Loucy (cell line): ENCODE measurements around the gene PMEL.

ENCODE experiments used
- CTCF ChIP-seq: fragments of 200-600 bp; sonication (generic); conservative IDR thresholded peaks from 2 replicates; pipeline ENCODE4 v1.5.1; 2014; ENCODE audit warnings: mild to moderate bottlenecking, antibody characterized with exemption, low read length
- EZH2phosphoT487 ChIP-seq: fragments of 200-600 bp; IDR thresholded peaks from 2 replicates; pipeline ENCODE4 v1.6.1; 2018; ENCODE audit warnings: antibody characterized with exemption, mild to moderate bottlenecking, moderate library complexity, borderline replicate concordance

- TF ChIP-seq CTCF (no peak), EZH2phosphoT487 (no peak)
Measured at GRCh38 chr12:55973599-55974307, 7.9 kb upstream of the PMEL start, which contains the start of gene RAB5B.
